GM21723 (cell line): ENCODE results near the gene CST7.

Experiments used
- ATAC-seq: cut with Tn5 transposase; IDR thresholded peaks from one replicate; pipeline ENCODE4 v1.9.1; 2021; ENCODE audit warnings: mild to moderate bottlenecking, moderate library complexity; ENCODE audit not compliant: unreplicated experiment

Gene CST7

GRCh38 chr20:24950836-24951525, 1.9 kb downstream of the CST7 start:
- ATAC-seq: no peak

GRCh38 chr20:24951536-24952083, 2.5 kb downstream of the CST7 start:
- ATAC-seq: no peak

GRCh38 chr20:24952376-24953208, 3.5 kb downstream of the CST7 start:
- ATAC-seq: no peak

GRCh38 chr20:24953209-24953575, 4.1 kb downstream of the CST7 start:
- no peak for ATAC-seq

GRCh38 chr20:24953621-24954133, 4.6 kb downstream of the CST7 start:
- no peak for ATAC-seq

- no peak for ATAC-seq
Measured at GRCh38 chr20:24954151-24954550, 5.1 kb downstream of the CST7 start.

- no peak for ATAC-seq
Measured at GRCh38 chr20:24954566-24954965, 5.5 kb downstream of the CST7 start.

GRCh38 chr20:24955045-24955444, 6.0 kb downstream of the CST7 start:
- ATAC-seq: peak; percentile 83

GRCh38 chr20:24956001-24956841, 7.2 kb downstream of the CST7 start:
- ATAC-seq: no peak

- no peak for ATAC-seq
Measured at GRCh38 chr20:24957326-24958016, 8.4 kb downstream of the CST7 start.

GRCh38 chr20:24958506-24959385, 9.7 kb downstream of the CST7 start:
- no peak for ATAC-seq

GRCh38 chr20:24959591-24960301, 10.7 kb downstream of the CST7 start:
- ATAC-seq: no peak

GRCh38 chr20:24960302-24960801, 11.3 kb downstream of the CST7 start:
- no peak for ATAC-seq

GRCh38 chr20:24960861-24961260, 11.8 kb downstream of the CST7 start:
- ATAC-seq: no peak

- no peak for ATAC-seq
Measured at GRCh38 chr20:24961384-24962181, 12.5 kb downstream of the CST7 start.

GRCh38 chr20:24962182-24962492, 13.1 kb downstream of the CST7 start:
- ATAC-seq: no peak

- ATAC-seq: no peak
Measured at GRCh38 chr20:24962510-24962909, 13.4 kb downstream of the CST7 start.
